Right lobe of liver (tissue), 4 donors: ENCODE measurements around the gene EXOC4.
"Not testable (repeated sequence)": the region's sequence is repeated elsewhere in the genome, so short reads cannot be mapped to it uniquely, and the experiment has no call there.

Source experiments
- CTCF ChIP-seq, 4 donors: fragments of 200-600 bp in 3 of 4; fragments of 450-650 bp in 1 of 4; IDR thresholded peaks; one replicate each; pipeline versions ENCODE4 v1.5.1 to v1.8.0; 2016 to 2022; ENCODE audit warnings: antibody characterized with exemption in 4 of 4, mild to moderate bottlenecking in 2 of 4
- POLR2A ChIP-seq: fragments of 450-650 bp; IDR thresholded peaks from one replicate; pipeline ENCODE4 v1.6.1; 2017; ENCODE audit warnings: antibody characterized with exemption, mild to moderate bottlenecking
- donor health status: DM: no; HTN: no; CAD: no.
- donor health status: DM: no; HTN: no; CAD: no.
- donor health status: DM: no; HTN: yes; CAD: no.

- not testable (repeated sequence) for TF ChIP-seq CTCF (IDR thresholded peaks at IDR 0.05); POLR2A
Measured at GRCh38 chr7:133326745-133327144, 73.9 kb downstream of the EXOC4 start.
